Upper lobe of left lung (tissue), 6 donors: Measurements from ENCODE around the gene RCE1. TPM values are rescaled to one million over a fixed set of nuclear protein-coding genes. Genes with fewer than 3 reads are reported as not detected.

ENCODE experiments used
- ATAC-seq, 2 donors: fragments of 200-7000 bp; cut with Tn5 transposase; one replicate each; pipeline ENCODE4 v1.9.1; 2022; ENCODE audit warnings: mild to moderate bottlenecking in 2 of 2, moderate library complexity in 2 of 2; ENCODE audit not compliant: low FRiP score in 2 of 2
- DNase-seq, 2 donors: peaks; one replicate each; pipeline ENCODE4 v3.0.0-alpha.2; 2019 to 2020
- H3K27ac ChIP-seq, 4 donors: fragments of 200-600 bp; sonication (generic); one replicate each; pipeline ENCODE4 v1.5.1; 2016 to 2019
- H3K27me3 ChIP-seq, 4 donors: fragments of 200-600 bp; sonication (generic); one replicate each; pipeline ENCODE4 v1.5.1; 2017 to 2019
- H3K36me3 ChIP-seq, 4 donors: fragments of 200-600 bp; sonication (generic); one replicate each; pipeline ENCODE4 v1.5.1; 2016 to 2019
- H3K4me1 ChIP-seq, 4 donors: fragments of 200-600 bp; sonication (generic); one replicate each; pipeline ENCODE4 v1.5.1; 2018 to 2019
- H3K4me3 ChIP-seq, 4 donors: fragments of 200-600 bp; sonication (generic); one replicate each; pipeline ENCODE4 v1.5.1; 2017 to 2019; ENCODE audit warnings: mild to moderate bottlenecking in 2 of 4, moderate library complexity in 1 of 4
- H3K9me3 ChIP-seq, 4 donors: fragments of 200-600 bp; sonication (generic); one replicate each; pipeline ENCODE4 v1.5.1; 2018 to 2019
- CTCF ChIP-seq, 6 experiments: fragments of 450-650 bp in 4 of 6; fragments of 200-600 bp in 2 of 6; sonication (generic) in 2 of 6; IDR thresholded peaks; one replicate each; pipeline ENCODE4 v1.5.1; 2016 to 2019; ENCODE audit warnings: antibody characterized with exemption in 6 of 6
- EP300 ChIP-seq, 4 donors: sonication (generic); formaldehyde crosslinking; IDR thresholded peaks; one replicate each; pipeline ENCODE4 v1.5.1; 2017; ENCODE audit warnings: antibody characterized with exemption in 4 of 4, control low read depth in 2 of 4
- POLR2A ChIP-seq, 4 donors: fragments of 450-650 bp; IDR thresholded peaks; one replicate each; pipeline ENCODE4 v1.5.1; 2016 to 2017; ENCODE audit warnings: antibody characterized with exemption in 4 of 4, mild to moderate bottlenecking in 2 of 4
- POLR2AphosphoS5 ChIP-seq, 2 donors: sonication (generic); formaldehyde crosslinking; IDR thresholded peaks; one replicate each; pipeline ENCODE4 v1.5.1; 2017; ENCODE audit warnings: antibody characterized with exemption in 2 of 2
- WGBS, 2 donors: methylation state at CpG; one replicate each; pipeline ENCODE4 v1.1.5; 2017 to 2018; 5-methylcytosine and 5-hydroxymethylcytosine counted together
- total RNA-seq, 6 donors: library from RNA; depleted of rRNA in 4 of 6; stranded (reverse); fragments of >200 nt in 4 of 6; gene quantifications; one replicate each; pipeline versions ENCODE4 v1.1.0 to v1.2.1, GENCODE V29; 2016 to 2021
- donor health status: DM: no; HTN: no; CAD: no; lungs with moderate emphysema.
- donor health status: DM: no; HTN: yes; CAD: no; lungs with severe emphysema.

RCE1 gene
- total RNA-seq, 6 donors from 2014 or later, result 7.2 to 28.6 (median 17.5) TPM

- DNase-seq, result peak in 1 of 2 donors; percentile 75
Observed at GRCh38 chr11:66853242-66854229, 10.3 kb downstream of the RCE1 start.

DNA sequence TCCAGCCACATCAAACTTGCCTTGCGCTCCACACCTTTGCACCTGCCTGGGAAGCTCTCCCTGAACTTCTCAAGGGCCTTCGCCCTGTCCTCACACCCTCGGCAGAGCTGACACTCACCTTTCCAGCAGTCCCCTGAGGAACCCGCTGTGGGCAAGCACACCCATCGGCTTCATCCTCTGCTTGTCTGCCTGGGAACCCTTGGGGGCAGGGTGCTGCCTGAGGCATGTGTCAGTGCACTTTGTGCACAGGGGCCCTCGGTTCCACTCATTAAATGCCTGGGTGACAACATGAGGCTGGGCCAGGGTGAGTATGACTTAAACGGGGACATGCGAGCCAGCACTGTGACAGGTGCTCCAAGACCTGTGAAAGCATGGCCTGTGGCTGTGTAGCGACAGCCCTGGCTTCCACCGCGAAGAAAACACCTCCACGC lies 11.0 kb downstream of the RCE1 start:
- DNase-seq (no peak), ATAC-seq (no peak)
- Histone ChIP-seq H3K27me3 (no peaks in the 10 kb centered on the region), H3K4me1 (peaks cover 7 to 19% (median 11%) of the 10 kb centered on the region in 4 donors), H3K9me3 (no peaks in the 10 kb centered on the region), H3K36me3 (no peaks in the 10 kb centered on the region), H3K4me3 (no peak overlapping the region), H3K27ac (no peak overlapping the region)
- TF ChIP-seq POLR2A (IDR thresholded peaks at IDR 0.05) (no peak), CTCF (IDR thresholded peaks at IDR 0.05) (no peak), EP300 (IDR thresholded peaks at IDR 0.05) (no peak), POLR2AphosphoS5 (IDR thresholded peaks at IDR 0.05) (no peak)
- 95 to 100% methylated on average over 10 to 12 of the region's 12 CpGs for WGBS, 2 donors

More at GRCh38 chr11:66853242-66854229, 10.3 kb downstream of the RCE1 start:
- TF ChIP-seq EP300 (IDR thresholded peaks at IDR 0.05), result no peak
- TF ChIP-seq CTCF (IDR thresholded peaks at IDR 0.05), result no peak
- TF ChIP-seq POLR2A (IDR thresholded peaks at IDR 0.05), result no peak
- TF ChIP-seq POLR2AphosphoS5 (IDR thresholded peaks at IDR 0.05), result no peak
- 92 to 94% methylated on average over 21 to 26 of the region's 26 CpGs for WGBS, 2 donors
- Histone ChIP-seq H3K9me3 (no peaks in the 10 kb centered on the region), H3K4me1 (peaks cover 7 to 19% (median 11%) of the 10 kb centered on the region in 4 donors), H3K4me3 (no peak overlapping the region), H3K27ac (no peak overlapping the region), H3K27me3 (no peaks in the 10 kb centered on the region), H3K36me3 (peaks cover 0 to 6% (median 5%) of the 10 kb centered on the region in 4 donors)
- no peak for ATAC-seq

- no peaks in the 10 kb centered on the region for H3K27me3 ChIP-seq
- no peak overlapping the region for H3K4me3 ChIP-seq
- 93 to 97% methylated on average over 8 to 15 of the region's 15 CpGs for WGBS, 2 donors
- H3K36me3 ChIP-seq, result no peaks in the 10 kb centered on the region
- TF ChIP-seq POLR2A (IDR thresholded peaks at IDR 0.05) (no peak), EP300 (IDR thresholded peaks at IDR 0.05) (no peak), CTCF (IDR thresholded peaks at IDR 0.05) (no peak), POLR2AphosphoS5 (IDR thresholded peaks at IDR 0.05) (no peak)
- no peaks in the 10 kb centered on the region for H3K9me3 ChIP-seq
- H3K27ac ChIP-seq, result no peak overlapping the region
- H3K4me1 ChIP-seq, result peaks cover 7 to 19% (median 11%) of the 10 kb centered on the region in 4 donors
- DNase-seq, result peak in 1 of 2 donors; percentile 51
- no peak for ATAC-seq
Observed at GRCh38 chr11:66854729-66855211, 11.5 kb downstream of the RCE1 start.

DNA sequence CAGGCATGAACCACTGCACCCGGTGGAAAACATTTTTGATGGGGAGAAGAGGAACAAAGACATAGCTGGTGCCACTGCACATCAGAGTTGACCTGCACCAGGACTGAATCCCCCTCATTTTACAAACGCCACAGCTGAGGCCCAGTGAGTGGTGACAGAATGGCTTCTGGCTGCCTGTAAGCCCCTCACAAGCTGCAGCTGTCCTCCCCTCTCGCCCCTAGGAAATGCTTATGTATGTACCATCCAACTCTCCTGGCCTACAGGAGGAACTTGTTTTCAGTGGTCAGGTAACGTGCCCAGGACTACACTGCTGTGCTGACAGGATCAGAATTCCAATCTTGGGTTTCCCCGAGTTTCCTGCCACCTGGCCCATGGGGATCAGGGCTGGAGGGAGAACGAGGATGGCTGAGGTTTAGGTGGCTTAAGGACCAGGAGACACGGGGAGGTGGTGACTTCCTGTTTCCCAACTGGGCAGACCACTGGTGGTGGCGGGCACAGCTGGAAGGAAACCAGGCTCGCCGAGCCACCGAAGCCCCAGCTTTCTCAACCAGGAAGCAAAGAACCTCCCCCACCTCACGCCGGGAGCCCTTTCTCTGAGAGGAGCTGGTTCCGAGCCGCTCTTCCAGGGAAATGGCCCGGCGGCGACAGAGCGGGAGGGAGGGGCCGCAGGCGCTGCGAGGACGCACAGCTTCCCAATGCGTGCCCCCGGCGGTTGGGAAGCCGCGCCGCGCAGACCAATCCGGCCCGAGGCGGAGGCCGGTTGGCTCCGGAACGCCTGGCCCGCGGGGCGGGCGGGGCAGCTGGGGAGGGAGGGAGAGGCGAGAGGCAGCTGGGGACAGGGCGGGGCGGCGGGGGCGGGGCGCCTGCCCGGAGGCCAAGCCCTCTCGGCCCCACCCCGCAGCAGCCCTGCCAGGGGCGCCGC lies 12.6 kb downstream of the RCE1 start:
- WGBS, 2 donors, result 7 to 9% methylated on average over 13 to 19 of the region's 51 CpGs

More for the DNA sequence above, 12.6 kb downstream of the RCE1 start:
- no peaks in the 10 kb centered on the region for H3K9me3 ChIP-seq
- peaks cover 0 to 3% (median 0%) of the 10 kb centered on the region in 4 donors for H3K36me3 ChIP-seq
- H3K27ac ChIP-seq, result peak overlapping the region; percentile 88 to 91 (median 90)
- no peaks in the 10 kb centered on the region for H3K27me3 ChIP-seq
- ATAC-seq (peak; percentile 91 to 95), DNase-seq (peak; percentile 95 to 99)
- TF ChIP-seq CTCF (IDR thresholded peaks at IDR 0.05), result peak in 1 of 6 experiments; percentile 16
- TF ChIP-seq POLR2A (IDR thresholded peaks at IDR 0.05), result peak in 3 of 4 donors; percentile 35 to 86 (median 84)
- peak; percentile 75 to 80 for TF ChIP-seq POLR2AphosphoS5 (IDR thresholded peaks at IDR 0.05)
- peak in 1 of 4 donors; percentile 45 for TF ChIP-seq EP300 (IDR thresholded peaks at IDR 0.05)
- H3K4me1 ChIP-seq, result peaks cover 7 to 19% (median 11%) of the 10 kb centered on the region in 4 donors
- H3K4me3 ChIP-seq, result peak overlapping the region; percentile 81 to 94 (median 86)
